GM12873 (cell line): ENCODE data around the gene FGGY.

ENCODE experiments used
- CTCF ChIP-seq: IDR thresholded peaks from 2 replicates; pipeline ENCODE4 v1.5.1; 2012; ENCODE audit warnings: low read depth, mild to moderate bottlenecking, moderate library complexity, low read length, control low read depth; ENCODE audit not compliant: insufficient read depth; ENCODE audit errors: missing control alignments

Gene FGGY

GRCh38 chr1:59552007-59552406, 255.1 kb downstream of the FGGY start:
- TF ChIP-seq CTCF = no peak

- no peak for TF ChIP-seq CTCF
These were observed 256.5 kb downstream of the FGGY start for GRCh38 chr1:59553371-59553770.

GRCh38 chr1:59554011-59554663, 257.2 kb downstream of the FGGY start:
- no peak for TF ChIP-seq CTCF

GRCh38 chr1:59554752-59555151, 257.9 kb downstream of the FGGY start:
- no peak for TF ChIP-seq CTCF

- no peak for TF ChIP-seq CTCF
These were observed 259.5 kb downstream of the FGGY start for GRCh38 chr1:59556398-59556797.

- TF ChIP-seq CTCF = no peak
These were observed 260.1 kb downstream of the FGGY start for GRCh38 chr1:59556802-59557548.

GRCh38 chr1:59557549-59557885, 260.6 kb downstream of the FGGY start:
- no peak for TF ChIP-seq CTCF
